GM12872 (cell line): Measurements from ENCODE around the gene ATP1A4.

Source experiments
- CTCF ChIP-seq: IDR thresholded peaks from 3 replicates; pipeline ENCODE4 v1.5.1; 2011; ENCODE audit warnings: low read depth, mild to moderate bottlenecking, low read length, moderate library complexity; ENCODE audit not compliant: insufficient read depth

Gene ATP1A4

DNA sequence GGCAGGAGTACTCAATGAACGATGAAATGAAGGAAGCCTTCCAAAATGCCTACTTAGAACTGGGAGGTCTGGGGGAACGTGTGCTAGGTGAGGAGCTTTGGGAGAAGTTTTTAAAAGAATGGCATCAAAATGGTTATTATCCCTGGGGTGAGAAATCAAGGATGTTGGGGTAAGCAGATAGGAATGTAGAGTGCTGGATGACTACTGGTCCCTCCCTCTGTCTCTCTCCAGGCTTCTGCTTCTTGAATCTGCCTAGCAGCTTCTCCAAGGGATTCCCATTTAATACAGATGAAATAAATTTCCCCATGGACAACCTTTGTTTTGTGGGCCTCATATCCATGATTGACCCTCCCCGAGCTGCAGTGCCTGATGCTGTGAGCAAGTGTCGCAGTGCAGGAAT lies 20.0 kb downstream of the ATP1A4 start:
- no peak for TF ChIP-seq CTCF

GRCh38 chr1:160171980-160172379 lies 20.6 kb downstream of the ATP1A4 start:
- TF ChIP-seq CTCF: no peak

GRCh38 chr1:160177231-160177630 lies 25.8 kb downstream of the ATP1A4 start:
- TF ChIP-seq CTCF: no peak

GRCh38 chr1:160177667-160178066 lies 26.3 kb downstream of the ATP1A4 start:
- TF ChIP-seq CTCF: no peak

- no peak for TF ChIP-seq CTCF
Measured at GRCh38 chr1:160178731-160179130, 27.3 kb downstream of the ATP1A4 start.

DNA sequence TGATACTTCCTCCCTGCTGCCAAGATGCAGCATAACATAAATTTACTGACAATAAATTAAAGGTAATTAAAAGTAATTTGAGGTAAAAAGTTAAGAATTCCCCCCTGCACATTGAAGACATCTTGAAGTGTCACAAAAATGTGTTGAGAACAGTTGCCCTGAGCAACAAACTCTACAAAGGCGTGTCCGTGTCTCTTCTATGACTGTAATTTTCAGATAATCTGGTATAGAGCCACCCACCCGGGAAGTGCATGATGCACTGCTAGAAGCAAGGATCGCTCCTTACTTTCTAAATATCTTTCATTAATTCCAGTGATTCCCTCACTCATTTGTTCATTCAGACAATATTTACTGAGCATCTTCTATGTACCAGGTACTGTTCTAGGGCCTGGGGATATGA lies 27.9 kb downstream of the ATP1A4 start:
- no peak for TF ChIP-seq CTCF

- no peak for TF ChIP-seq CTCF
Measured at GRCh38 chr1:160186246-160186645, 34.8 kb downstream of the ATP1A4 start.

- TF ChIP-seq CTCF: no peak
Measured at GRCh38 chr1:160186729-160187128, 35.3 kb downstream of the ATP1A4 start.
